Transverse colon (tissue), 4 donors: ENCODE data around the gene UBQLNL.

Experiments
- CTCF ChIP-seq, 5 experiments: fragments of 200-600 bp in 3 of 5; fragments of 450-650 bp in 2 of 5; sonication (generic) in 3 of 5; IDR thresholded peaks; 1 replicate in 2 of 5; 2 replicates in 3 of 5; pipeline ENCODE4 v1.5.1; 2016 to 2017; ENCODE audit warnings: antibody characterized with exemption in 5 of 5, inconsistent platforms in 3 of 5, mild to moderate bottlenecking in 2 of 5, moderate library complexity in 1 of 5
- POLR2A ChIP-seq: fragments of 450-650 bp; IDR thresholded peaks from one replicate; pipeline ENCODE4 v1.6.1; 2016; ENCODE audit warnings: antibody characterized with exemption, mild to moderate bottlenecking, moderate library complexity
- POLR2AphosphoS5 ChIP-seq, 3 donors: sonication (generic); formaldehyde crosslinking; IDR thresholded peaks; one replicate each; pipeline ENCODE4 v1.6.1; 2016; ENCODE audit warnings: antibody characterized with exemption in 3 of 3

GRCh38 chr11:5508605-5509004 is 7.9 kb downstream of the UBQLNL start:
- TF ChIP-seq CTCF (IDR thresholded peaks at IDR 0.05) (no peak), POLR2A (no peak), POLR2AphosphoS5 (IDR thresholded peaks at IDR 0.05) (no peak)
